ENCODE results near the gene TDP1.

TDP1 gene

GRCh38 chr14:90040411-90040810 lies 84.7 kb downstream of the TDP1 start:
- TF ChIP-seq SPI1 (IDR thresholded peaks at IDR 0.05; ENCODE audit: borderline replicate concordance, low read depth) (no peak), GABPA (IDR thresholded peaks at IDR 0.05; ENCODE audit: low read depth) (no peak), REST (IDR thresholded peaks at IDR 0.05; ENCODE audit: insufficient replicate concordance, low read depth) (no peak), POLR2AphosphoS5 (IDR thresholded peaks at IDR 0.05; ENCODE audit: low read depth) (no peak), CTCF (IDR thresholded peaks at IDR 0.05; ENCODE audit: insufficient read depth, low read length) (no peak)
- H3K27ac ChIP-seq (replicated peaks), result no peak overlapping the region
- DNase-seq (ENCODE audit: low read depth in 1 of 2, low spot score in 1 of 2), result no peak
- no peak overlapping the region for H3K4me3 ChIP-seq (replicated peaks; ENCODE audit: insufficient read depth, low read length)
- H3K27me3 ChIP-seq (ENCODE audit: insufficient read depth, poor library complexity, severe bottlenecking), result no peaks in the 10 kb centered on the region

- no peak for DNase-seq (ENCODE audit: low read depth in 1 of 2, low spot score in 1 of 2)
- no peaks in the 10 kb centered on the region for H3K27me3 ChIP-seq (ENCODE audit: insufficient read depth, poor library complexity, severe bottlenecking)
- TF ChIP-seq POLR2AphosphoS5 (IDR thresholded peaks at IDR 0.05; ENCODE audit: low read depth) (no peak), GABPA (IDR thresholded peaks at IDR 0.05; ENCODE audit: low read depth) (no peak), SPI1 (IDR thresholded peaks at IDR 0.05; ENCODE audit: borderline replicate concordance, low read depth) (no peak), CTCF (IDR thresholded peaks at IDR 0.05; ENCODE audit: insufficient read depth, low read length) (no peak)
- no peak overlapping the region for H3K4me3 ChIP-seq (replicated peaks; ENCODE audit: insufficient read depth, low read length)
- no peak overlapping the region for H3K27ac ChIP-seq (replicated peaks)
Measured at GRCh38 chr14:90042496-90043252, 86.9 kb downstream of the TDP1 start.

- H3K27ac ChIP-seq (replicated peaks), result no peak overlapping the region
- DNase-seq (ENCODE audit: low read depth in 1 of 2, low spot score in 1 of 2), result no peak
- H3K27me3 ChIP-seq (ENCODE audit: insufficient read depth, poor library complexity, severe bottlenecking), result no peaks in the 10 kb centered on the region
- TF ChIP-seq CTCF (IDR thresholded peaks at IDR 0.05; ENCODE audit: insufficient read depth, low read length) (no peak), GABPA (IDR thresholded peaks at IDR 0.05; ENCODE audit: low read depth) (no peak), SPI1 (IDR thresholded peaks at IDR 0.05; ENCODE audit: borderline replicate concordance, low read depth) (no peak), REST (IDR thresholded peaks at IDR 0.05; ENCODE audit: insufficient replicate concordance, low read depth) (no peak), POLR2AphosphoS5 (IDR thresholded peaks at IDR 0.05; ENCODE audit: low read depth) (no peak)
- no peak overlapping the region for H3K4me3 ChIP-seq (replicated peaks; ENCODE audit: insufficient read depth, low read length)
Measured at GRCh38 chr14:90045616-90046015, 89.9 kb downstream of the TDP1 start.

Measured in HL-60 (cell line).